GM18858 (cell line): Measurements from ENCODE around the gene KIRREL3.
A peak's percentile ranks its signal among the peaks of the same experiment; 100 is the strongest.

ENCODE experiments used
- ATAC-seq: cut with Tn5 transposase; IDR thresholded peaks from one replicate; pipeline ENCODE4 v1.9.1; 2021; ENCODE audit not compliant: unreplicated experiment

Gene KIRREL3

GRCh38 chr11:126433989-126434949 is 566.3 kb downstream of the KIRREL3 start:
- no peak for ATAC-seq

DNA sequence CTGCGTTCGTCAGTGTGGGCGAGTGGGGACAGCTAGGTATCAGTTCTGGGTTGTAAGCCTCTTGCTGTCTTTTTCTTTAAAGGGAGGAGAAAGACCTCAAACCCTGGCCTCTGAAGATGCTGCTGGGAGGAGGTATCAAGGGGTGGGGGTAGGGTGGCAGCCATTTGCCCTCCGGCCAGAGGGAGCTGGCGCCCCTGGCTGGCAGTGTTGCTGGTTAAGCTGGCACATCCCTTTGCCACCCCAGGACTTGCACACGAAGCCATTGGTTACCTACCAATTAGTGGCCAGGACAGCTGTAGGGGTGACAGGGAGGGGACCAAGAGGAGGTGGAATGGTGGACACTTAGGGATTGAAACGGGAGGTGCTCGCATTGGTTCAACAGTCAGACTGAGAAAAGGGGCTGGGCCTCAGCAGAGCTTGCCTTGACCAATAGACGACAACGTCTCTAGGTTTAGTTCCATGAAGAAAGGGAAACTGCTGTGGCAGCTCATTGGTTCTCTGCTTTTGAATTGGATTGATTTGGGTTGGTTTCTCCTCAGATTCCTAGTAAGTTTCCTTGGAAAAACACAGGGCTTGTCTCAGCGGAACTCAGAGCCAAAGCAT is 567.2 kb downstream of the KIRREL3 start:
- ATAC-seq = no peak

GRCh38 chr11:126432525-126432924 is 568.0 kb downstream of the KIRREL3 start:
- no peak for ATAC-seq

DNA sequence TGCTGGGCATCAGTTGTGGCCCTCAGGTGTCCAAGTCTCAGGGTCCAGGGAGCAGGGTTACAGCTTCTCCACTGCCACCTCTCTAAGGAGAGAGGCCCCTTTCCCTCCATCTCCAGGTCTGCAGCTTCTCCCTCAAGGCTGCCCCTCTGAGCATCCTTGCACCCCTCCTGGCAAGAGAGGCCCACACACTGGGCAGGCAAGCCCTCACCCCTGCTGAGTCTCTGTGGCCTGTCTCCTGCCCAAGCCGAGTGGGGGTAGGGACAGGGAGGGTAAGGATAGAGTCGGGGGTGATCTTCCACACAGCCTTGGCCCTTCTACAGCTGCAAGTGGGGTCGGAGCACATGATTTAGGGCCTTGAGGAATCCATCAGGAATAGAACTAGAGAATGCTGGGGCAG is 568.5 kb downstream of the KIRREL3 start:
- no peak for ATAC-seq

- no peak for ATAC-seq
These were observed 569.0 kb downstream of the KIRREL3 start for GRCh38 chr11:126431401-126432064.

DNA sequence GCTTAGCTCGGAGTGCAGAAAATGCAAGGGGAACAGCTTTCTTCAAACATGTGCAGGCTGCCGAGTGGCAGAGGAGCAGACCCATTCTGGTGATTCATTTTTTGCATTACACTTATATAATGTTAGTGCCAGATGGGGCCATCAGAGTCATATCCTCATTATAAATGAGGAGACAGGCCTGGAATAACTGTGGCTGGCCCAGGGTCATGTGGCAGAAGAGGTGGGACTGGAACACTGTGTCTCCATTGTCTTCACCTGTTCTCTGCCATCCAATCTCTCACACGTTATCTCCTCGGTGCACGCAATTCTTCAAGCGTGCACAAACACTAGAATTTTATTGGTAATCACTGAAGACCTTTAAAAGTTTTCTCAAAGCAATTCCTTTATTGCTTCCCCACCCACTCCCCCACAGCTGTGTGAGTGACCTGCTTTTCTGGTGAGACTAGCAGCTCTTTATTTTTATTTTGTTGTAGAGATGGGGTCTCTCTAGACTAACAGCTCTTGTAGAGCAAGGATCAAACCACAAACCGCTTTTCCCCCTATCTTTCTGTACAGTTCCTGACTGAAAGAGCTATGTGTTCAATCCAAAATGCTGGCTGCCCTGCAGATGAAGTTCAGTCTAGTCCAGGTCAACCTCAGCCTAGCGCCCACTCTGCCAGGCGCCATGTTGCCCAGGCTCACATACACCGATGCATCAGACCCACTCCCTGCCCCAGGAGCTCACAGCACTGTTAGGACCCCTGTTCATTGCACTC is 569.8 kb downstream of the KIRREL3 start:
- no peak for ATAC-seq

- ATAC-seq = no peak
These were observed 573.5 kb downstream of the KIRREL3 start for GRCh38 chr11:126426820-126427749.

DNA sequence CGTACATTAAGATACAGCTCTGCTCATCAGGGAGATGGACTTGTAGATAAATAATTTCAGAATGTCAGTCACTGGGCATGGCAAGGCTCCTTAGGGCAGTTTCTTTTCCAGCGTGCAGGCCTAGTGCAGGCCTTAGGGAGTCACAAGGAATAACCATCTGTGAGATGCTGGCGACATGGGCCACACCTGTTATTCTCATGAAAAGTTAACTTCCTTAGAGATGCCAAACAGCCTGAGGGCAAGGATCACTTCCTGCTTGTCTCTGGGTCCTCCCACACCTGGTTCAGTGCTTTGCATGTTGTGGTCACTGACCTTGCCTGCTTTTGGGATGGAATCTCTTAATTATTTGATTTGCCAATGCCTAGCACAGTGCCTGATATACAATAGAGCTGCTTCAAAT is 574.5 kb downstream of the KIRREL3 start:
- ATAC-seq = no peak

- no peak for ATAC-seq
These were observed 576.0 kb downstream of the KIRREL3 start for GRCh38 chr11:126424471-126425039.

DNA sequence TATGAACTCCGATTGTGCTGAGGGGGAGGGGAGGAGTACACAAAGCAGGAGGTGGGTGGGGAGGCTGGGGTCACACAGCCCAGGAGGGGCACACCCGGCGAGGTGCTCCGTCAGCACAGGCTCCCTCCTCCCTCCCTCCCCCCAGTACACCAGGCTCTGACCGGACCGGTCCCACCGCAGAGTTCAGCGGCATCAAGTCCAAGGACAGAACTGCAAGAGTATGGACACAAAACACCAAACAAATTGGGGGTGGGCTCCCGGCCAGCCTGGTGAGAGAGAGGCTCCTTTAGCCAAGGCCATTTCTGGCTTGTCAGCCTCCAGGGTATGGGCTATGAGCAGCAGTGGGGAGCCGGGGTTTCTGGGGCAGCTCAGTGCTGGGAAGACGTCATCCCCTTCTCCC is 576.8 kb downstream of the KIRREL3 start:
- ATAC-seq = no peak

DNA sequence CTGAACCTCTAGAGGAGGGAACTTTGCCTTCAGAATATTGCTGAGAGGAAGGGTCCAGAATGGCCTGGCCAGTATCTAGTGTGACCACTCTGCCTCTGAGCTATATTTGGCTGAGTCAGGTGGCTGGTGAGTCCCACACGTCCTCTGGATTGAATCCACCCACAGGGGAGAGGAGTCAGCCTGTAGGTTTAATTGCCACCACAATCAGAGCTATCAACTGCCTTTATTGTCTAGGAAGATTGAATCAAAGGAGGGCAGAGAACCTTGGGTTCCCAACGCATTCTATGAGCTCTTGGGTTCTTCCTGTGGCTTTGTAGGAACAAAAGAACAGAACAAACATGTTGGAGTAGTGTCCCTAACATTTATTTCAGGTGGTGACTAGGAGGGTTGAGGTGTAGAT is 577.4 kb downstream of the KIRREL3 start:
- ATAC-seq = no peak

DNA sequence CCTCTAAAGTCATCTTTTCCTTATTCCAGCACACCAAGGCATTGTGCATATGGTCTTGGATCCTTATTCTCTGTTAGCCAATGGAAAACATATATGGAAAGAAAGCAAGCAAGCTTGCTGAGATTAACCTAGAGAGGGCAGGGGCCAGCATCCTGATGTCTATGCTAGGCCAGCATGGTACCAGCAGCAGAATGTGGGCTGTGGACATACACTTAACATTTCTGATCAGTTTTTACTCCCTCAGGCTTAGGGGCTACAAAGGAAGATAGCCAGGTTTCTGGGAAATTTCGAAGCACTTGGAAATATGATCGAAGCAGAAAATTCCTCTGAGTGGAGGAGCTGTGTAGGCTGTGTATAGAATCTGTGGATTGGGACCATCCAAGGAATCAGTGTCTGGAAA is 578.1 kb downstream of the KIRREL3 start:
- no peak for ATAC-seq

DNA sequence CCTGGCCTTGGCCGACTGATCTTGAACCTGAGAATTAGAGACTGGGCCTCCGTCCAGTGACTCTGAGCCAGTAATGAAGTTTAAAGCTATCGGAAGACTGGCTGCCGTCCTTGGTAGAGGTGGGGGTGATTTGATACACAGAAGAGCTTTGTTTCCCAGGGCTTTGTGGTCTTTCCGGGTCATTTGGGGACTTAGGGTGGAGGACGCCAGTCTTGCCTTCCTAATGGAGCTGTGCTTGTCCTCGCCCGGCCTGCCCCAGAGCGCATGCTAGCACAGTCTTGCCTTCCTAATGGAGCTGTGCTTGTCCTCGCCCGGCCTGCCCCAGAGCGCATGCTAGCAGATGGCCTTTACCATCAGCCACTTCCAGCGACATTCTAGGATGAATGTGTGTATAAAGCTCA is 579.3 kb downstream of the KIRREL3 start:
- ATAC-seq = no peak

DNA sequence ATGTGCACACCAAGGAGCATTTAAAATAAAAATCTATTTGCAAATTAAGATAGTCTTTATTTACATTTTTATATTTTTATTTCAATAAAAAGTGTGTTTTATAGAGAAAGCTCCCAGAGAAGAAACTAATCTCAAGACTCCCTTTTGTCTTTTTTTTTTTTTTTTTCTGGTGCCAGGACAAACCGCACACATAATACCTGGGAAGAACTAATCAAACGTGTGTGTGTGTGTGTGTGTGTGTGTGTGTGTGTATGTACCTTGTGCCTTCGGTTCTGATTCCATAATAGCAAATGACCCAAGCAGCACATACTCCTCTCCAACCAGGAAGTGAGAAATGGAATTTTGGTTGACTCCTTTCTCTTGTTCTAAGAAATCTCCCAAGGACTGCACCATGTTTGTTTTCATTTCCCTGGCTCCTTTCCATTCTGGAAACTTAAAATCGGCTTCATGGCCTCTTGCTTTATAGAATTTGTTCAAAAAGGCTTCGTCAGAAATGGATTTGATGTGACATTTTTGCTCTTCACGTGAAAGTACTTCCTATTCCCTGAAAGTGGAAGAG is 579.8 kb downstream of the KIRREL3 start:
- ATAC-seq = no peak

DNA sequence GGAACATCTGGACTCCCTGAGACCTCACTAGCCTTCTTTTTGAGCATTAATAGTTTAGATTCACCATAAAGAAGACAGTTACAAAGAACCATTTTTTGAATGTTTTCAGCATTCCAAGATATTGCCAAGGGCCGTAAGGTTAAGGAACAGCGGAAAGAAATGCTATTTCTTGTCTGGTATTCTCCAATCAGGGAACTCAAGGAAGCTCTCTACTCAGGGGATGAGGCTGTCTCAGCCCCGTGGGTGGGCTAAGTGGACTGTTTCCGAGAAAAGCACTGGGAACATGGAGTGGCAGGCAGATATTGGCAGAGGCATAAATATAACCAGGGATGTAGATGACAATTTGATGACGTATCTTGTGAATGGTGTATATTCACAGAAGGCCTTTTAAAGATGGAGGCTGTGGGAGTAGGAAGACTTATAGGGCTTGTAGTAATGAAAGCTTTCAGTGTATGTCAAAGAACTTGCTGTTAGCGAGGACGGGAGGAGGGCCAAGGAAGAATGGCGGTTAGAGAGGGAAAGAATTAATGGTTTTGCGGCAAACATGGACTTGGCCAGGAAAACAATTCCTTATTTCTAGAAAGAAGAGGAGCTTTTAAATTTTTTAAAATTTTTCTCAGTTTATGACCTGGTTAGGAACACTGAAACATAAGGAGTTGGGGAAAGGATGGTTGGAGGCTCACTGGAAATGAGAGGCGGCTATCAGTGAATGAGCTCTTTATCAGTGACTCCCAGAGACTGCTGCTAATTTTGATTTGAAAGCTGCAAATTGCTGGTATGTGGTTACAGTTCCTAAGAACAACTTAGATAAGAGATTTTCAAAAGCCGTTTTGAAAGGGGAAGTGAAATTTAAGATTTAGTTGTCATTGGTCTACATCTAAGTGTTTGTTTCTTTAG is 580.5 kb downstream of the KIRREL3 start:
- peak; percentile 80 for ATAC-seq

DNA sequence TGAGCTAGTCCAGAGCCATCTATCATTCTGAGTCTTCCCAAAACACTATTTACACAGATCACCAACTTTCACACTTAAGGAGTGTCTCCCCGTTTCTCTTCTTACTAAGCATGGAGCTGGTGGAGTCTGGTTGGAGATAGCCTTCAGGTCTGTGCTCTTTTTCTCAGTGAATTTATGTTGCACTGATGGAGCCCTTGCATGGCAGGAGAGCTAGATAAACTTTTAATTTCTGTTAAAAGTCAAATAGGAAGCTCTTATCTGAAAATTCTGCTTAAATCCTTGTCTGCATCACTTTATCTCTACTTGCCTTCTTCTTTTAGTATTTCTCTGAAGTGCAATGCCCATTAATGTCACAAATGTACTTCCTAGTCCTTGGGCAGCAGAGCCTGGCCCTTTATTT is 581.7 kb downstream of the KIRREL3 start:
- ATAC-seq = no peak

DNA sequence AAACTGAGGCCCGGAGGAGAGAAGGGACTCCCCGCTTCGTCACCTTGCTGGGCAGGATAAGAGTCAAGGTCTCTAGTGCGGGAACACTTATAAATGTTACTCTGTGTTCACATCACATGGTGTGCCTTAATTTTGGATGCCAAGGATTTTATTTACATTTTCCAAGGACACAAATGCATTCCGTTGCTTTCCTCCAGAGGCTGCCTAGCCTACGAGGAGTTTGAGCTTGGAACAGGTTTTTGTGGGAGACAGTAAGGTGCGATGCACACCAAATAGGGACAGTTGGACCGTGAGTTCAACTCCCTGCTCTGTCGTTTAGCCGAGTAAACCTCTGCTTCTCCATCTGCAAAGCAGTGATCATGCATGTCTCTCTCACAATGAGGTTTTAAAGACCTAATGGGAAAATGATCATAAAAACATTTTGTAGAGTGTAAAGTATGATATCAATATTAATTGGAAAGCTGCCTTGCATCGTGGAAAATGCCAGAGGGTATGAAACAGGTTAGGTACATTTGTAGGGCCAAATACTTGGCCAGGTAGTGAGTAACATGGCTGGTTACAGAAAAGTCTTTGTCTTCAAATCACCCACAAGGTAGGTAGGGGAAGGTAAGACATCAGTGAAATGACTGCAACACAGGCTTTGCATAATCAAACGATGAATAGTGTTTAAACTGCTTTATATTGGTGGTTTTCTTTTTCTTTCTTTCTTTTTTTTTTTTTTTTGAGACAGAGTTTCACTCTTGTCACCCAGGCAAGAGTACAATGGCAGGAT is 583.3 kb downstream of the KIRREL3 start:
- no peak for ATAC-seq
